Tibial nerve (tissue), 4 donors: ENCODE measurements around the gene IFT57.
A peak's percentile ranks its signal among the peaks of the same experiment; 100 is the strongest.

ENCODE experiments used
- CTCF ChIP-seq, 5 experiments: fragments of 200-600 bp in 3 of 5; fragments of 450-650 bp in 2 of 5; sonication (generic) in 3 of 5; IDR thresholded peaks; one replicate each; pipeline ENCODE4 v1.5.1; 2016 to 2019; ENCODE audit warnings: antibody characterized with exemption in 5 of 5, mild to moderate bottlenecking in 3 of 5, moderate library complexity in 2 of 5
- EP300 ChIP-seq, 2 donors: sonication (generic); formaldehyde crosslinking; IDR thresholded peaks; one replicate each; pipeline ENCODE4 v1.6.1; 2017; ENCODE audit warnings: antibody characterized with exemption in 2 of 2, mild to moderate bottlenecking in 1 of 2
- POLR2A ChIP-seq, 2 donors: fragments of 450-650 bp; IDR thresholded peaks; one replicate each; pipeline ENCODE4 v1.6.1; 2017; ENCODE audit warnings: antibody characterized with exemption in 2 of 2, mild to moderate bottlenecking in 2 of 2, moderate library complexity in 2 of 2

DNA sequence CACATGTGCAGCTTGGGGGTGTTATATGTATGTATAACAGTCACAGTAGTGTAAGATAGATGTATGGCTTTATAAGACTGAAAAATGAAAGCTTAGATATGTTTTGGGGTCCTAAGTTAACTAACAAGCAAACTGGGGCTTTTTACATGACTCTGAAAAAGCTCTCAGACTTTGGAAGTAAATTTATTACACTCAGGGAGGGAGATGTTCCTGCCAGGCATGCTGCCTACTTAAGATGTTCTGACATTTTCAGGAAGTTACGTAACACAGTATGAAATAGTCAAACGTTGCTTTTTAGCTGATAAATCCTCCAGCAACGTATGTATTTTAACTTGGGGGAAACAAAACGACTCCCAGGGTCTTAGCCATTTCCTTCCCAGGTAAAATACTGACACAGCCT is 1.7 kb upstream of the IFT57 start:
- TF ChIP-seq CTCF (IDR thresholded peaks at IDR 0.05) (no peak), POLR2A (IDR thresholded peaks at IDR 0.05) (no peak), EP300 (IDR thresholded peaks at IDR 0.05) (peak in 1 of 2 donors; percentile 8)
